T-helper 22 cell (primary cell): ENCODE results near the gene SLC25A26.

Source experiments
- DNase-seq: peaks from one replicate; pipeline ENCODE4 v3.0.0-alpha.2; 2020; ENCODE audit warnings: low read depth

Gene SLC25A26

DNA sequence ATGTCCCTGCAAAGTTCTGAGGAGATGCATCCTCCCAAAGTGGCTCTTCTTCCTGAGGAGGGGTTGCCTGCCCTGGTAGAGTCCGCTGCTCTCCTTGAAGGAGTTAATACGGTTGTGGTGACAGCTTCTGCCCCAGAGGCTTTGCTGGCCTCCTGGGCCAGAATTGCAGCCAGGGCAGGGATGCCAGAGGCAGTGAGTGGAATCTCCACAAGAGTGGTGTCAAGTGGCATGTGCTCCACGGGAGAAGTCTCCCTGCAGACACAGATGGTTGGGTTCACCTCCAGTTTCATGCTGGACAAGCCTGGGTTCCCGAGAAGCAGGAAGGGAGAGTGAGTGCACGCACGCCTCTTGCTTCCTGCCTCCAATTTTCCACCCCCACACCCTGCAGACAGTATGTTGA, 105.5 kb downstream of the SLC25A26 start:
- no peak for DNase-seq

DNA sequence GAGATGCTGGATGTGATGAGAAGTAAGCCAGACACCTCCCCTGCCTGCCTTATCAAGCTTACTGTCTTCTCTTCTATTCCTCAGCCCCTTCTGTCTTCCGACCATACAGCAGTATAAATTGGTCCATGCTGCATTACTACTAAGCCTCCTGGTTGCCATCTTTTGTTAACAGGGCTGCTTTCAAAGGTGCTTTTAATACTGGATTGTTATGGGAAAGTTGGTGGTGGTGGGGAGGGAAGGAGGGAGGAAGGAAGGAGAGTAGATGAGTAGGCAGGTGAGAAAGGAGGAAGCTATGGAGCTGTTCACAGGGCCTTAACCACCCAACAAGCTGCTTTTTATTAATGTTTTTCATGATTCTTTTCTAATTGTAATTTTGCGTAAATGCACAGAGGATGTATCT, 114.9 kb downstream of the SLC25A26 start:
- no peak for DNase-seq

DNA sequence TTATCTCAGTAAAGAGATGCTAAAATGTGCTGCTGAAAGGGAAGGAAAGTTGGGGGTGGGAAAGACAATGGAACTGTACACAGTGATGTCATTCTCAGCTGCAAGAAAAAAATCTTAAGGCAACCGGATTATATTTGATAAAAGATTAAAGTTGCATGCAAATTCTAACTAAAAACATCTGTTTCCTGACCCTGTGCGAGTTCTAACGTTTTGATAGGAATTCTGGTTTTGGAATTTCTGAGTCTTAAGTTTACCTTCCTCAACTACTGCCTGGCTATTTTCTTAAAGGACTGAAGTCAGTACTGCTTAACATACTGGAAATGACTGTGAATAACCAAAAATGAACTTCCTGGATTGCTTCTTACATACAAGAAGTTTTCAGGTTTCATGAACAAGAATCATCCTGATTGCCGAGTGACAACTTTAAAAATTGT, 115.5 kb downstream of the SLC25A26 start:
- no peak for DNase-seq

- DNase-seq: no peak
Measured at GRCh38 chr3:66338927-66339326, 118.1 kb downstream of the SLC25A26 start.

DNA sequence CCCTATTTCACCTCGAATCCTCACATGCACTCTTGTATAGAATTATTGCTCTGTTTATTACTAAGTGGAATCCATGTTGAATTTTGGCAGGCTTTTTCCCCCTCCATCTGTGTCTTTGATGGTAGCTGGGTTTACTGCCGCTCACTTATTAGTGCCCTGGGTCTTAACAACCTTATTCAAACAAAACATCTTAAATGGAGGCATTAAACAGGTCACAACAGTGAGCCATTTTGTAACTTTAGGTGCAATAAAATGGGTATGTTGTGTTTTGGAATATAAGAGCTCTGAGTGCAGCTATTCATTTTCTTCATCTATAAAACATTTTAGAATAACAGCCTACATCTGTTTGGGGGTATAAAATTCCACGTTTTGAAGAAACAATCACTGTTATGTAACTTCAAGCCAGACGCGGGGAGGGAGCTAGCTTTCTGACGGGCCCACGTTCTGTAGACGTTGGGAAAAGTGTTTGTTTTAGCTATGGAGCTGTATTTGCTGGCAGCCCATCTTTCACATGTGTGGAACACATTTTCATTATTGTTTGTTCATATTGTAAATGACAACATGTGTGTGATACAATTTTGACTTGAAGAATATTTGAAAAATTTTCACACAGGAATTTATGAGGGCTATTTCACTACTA, 122.0 kb downstream of the SLC25A26 start:
- DNase-seq: no peak

DNA sequence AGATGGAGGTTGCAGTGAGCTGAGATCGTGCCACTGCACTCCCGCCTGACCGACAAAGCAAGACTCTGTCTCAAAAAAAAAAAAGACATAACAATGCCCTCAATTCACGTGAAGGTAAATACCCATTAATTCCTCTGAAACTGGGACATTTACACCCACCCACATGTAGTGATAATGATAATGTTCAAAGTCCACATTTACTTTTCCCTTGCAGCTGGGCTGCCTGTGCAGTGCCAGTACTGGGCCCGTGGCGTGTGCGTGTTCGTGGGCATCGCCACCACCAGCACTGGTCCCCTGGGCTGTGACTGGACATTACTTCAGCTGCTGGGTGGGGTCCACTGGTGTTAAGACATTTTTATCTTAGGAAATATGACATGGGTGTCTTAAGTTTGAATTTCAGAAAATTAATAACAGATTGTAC, 123.6 kb downstream of the SLC25A26 start:
- DNase-seq: no peak

DNA sequence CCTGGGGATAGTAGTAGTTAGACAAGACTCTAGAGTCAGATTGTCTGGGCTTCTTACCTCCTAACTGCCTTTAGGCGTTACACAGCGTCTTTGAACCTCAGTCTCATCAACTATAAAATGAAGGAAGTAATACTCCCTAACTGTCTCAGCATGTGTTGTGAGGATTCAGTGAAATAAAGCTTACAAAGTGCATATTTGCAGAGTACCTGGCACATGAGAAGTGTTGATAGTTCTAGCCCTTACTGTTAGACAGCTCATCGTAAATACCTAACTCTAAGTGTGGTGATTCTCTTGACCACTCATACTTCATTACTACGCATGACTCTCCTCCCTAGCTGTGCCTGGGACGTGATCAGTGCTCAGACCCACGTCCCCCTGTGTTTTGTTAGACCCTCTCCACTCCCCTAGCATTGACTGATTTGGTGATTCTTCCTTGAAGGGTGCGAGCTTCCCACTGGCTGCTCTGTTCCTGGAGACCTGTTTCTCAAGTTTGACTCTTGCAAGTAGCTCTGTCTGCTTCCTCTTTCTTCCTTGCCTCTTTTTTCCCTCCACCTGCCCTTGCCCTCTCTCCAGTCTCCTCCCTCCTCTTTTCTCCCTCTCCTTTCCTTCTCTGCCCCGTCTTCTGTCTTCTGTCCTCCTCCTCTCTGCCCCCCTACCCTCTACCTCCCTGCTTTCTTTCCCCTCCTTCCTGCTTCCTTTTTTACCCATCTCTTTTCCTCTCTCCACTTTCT, 124.2 kb downstream of the SLC25A26 start:
- DNase-seq: no peak

DNA sequence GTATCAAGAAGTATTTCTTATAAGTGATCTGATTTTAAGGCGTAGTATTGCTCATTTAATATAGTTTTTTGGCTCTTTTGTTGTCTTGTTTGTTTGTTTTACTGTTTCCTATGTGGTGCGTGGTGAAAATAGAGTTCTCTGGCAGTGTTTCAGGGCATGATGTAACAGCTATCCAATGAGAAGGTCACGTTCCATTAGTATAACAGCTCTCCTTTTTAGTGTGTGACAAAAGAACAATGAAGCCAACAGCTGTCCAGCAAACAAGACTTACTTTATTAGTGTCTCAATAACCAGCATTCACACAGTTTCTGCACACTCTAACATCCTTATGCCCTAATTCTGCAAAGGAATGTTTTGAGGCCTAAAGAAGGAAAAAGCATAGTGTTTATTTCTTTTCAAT, 127.9 kb downstream of the SLC25A26 start:
- no peak for DNase-seq

GRCh38 chr3:66350601-66351000, 129.8 kb downstream of the SLC25A26 start:
- DNase-seq: no peak

DNA sequence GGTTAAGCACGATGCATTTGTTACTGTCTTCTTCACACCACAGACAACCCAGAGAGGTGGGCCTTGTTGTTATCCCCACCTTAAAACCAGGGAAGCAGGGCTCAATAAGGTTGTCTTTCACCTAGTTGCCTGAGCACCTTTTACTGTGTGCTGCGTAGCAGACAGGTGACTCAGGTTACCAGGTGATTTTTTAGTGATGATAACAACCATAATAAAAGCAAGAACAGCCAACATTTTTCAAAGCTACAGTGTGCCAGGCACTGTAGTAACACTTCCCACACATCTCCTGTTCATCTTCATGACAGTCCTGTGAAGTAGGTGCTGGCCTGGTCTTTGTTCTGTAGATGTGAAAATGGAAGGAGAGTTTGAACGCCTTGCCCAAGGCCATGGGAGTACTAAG, 132.2 kb downstream of the SLC25A26 start:
- DNase-seq: no peak

GRCh38 chr3:66353530-66353929, 132.7 kb downstream of the SLC25A26 start:
- DNase-seq: no peak

GRCh38 chr3:66354001-66354400, 133.2 kb downstream of the SLC25A26 start:
- no peak for DNase-seq

GRCh38 chr3:66355394-66355793, 134.6 kb downstream of the SLC25A26 start:
- DNase-seq: no peak

DNA sequence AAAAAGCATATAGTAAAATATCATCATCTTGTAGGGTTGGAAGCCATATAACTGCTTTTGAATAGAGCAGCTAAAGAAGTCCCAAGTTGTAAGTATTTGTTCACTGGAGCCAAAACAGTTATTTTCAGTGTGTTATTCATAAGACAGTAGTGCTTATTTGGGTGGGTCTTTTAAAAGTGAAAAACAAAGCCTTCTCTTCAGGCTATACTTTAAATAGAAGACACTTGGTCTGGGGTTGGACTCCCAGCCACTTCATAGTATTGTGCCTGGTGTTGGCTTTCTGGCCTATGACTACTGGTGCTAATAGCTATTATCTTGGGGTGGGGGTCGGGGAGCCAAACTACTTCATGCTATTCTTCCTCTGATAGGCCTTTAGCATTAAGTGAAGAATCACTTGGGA, 135.2 kb downstream of the SLC25A26 start:
- DNase-seq: no peak

GRCh38 chr3:66361356-66361755, 140.6 kb downstream of the SLC25A26 start:
- no peak for DNase-seq

DNA sequence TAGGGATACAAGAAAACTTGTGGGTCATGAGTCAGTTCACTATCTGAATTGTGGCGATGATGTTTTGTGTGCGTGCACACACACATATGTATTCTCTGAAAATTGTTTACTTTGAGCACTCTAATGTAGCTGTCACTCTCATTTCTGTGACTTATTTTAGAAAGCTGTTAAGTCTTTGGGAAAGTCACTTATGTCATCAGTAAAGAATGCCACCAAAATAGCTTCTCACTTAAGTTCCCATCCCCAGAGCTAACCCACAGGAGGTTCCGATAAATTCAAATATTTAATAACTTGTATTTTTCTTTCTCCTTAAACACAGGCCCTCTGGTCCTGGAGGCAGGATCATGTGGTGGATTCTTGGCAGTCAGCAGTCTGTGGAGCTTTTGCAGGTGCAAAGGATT, 141.7 kb downstream of the SLC25A26 start:
- DNase-seq: no peak

DNA sequence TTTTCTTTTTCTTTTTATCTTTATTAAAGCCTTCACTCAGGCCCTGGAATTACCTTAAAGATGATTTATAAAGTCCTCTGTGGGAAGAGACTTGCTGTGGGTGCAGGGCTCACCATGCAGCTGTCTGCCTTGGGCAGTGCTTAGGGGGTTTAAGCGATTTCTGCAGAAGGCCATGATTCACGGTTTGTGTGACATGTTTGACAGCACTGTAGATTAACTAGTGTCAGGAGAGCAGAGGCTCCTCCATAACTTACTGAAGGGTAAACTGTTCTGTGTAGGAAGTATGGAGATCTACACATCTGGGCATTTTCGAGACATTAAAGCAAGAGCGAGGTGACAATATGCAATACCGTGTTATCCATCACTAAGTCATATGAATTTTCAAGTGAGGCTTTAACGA, 142.3 kb downstream of the SLC25A26 start:
- no peak for DNase-seq

DNA sequence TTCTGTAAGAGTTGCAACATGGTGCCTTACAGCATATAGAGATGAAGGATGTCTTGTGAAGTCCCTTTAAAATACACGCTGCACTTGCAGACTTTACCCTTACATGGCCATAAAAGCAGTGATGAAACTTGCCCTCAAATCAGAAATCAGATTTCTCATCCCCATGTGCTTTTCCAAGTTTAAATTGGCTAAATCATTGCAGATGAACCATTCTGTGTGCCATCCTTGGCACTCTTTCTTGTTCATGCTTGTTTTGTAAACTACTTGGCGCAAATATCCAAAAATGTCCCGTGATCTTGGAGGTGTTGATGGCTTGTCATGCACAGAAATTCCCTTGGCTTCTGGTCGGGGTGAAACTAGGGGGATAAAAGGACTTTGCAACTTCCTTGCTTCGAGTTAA, 144.3 kb downstream of the SLC25A26 start:
- no peak for DNase-seq

- no peak for DNase-seq
Measured at GRCh38 chr3:66366747-66367146, 145.9 kb downstream of the SLC25A26 start.

GRCh38 chr3:66367979-66368378, 147.2 kb downstream of the SLC25A26 start:
- no peak for DNase-seq

DNA sequence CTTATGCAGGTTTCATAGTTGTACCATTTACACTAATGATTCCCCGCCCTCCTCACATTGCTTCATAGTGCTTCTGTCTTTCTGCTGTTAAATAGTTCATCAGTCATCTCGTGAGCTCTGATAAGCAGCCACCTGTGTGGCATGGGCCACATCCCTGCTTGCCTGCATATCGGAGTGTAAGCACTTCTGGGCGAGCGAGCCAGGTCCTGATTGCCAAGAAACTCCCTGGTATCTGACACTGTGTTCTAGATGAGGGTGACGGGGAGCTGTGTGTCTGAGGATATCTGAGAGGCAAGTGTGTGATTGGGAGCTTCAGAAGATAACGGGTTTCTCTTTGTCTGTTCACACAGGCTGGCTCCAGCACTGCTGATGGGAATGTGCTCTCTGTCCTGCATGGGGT, 149.4 kb downstream of the SLC25A26 start:
- no peak for DNase-seq

DNA sequence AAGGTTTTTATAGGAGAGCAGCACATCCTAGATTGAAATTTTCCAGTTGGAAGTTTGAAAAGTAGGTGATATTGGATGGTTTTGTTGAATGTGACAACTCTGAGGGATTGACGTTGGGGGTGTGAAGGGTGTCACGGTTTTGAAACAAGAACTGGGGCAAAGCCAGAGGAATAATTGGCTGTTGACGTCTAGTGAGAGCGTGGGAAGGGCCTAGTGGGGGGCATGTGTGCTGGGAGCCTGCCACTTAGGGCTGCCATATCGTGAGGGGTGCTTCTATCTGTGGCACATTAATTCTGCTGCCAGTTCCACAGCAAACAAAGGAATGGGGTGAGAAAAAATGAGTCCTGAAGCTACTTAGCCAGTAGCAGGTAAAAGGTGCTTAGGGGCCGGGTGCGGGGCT, 150.6 kb downstream of the SLC25A26 start:
- no peak for DNase-seq

- DNase-seq: no peak
Measured at GRCh38 chr3:66372681-66373350, 152.0 kb downstream of the SLC25A26 start.
